HUES6 (cell line): Measurements from ENCODE around the gene PHRF1.

Experiments
- H3K27ac ChIP-seq: 2 replicates; pipeline ENCODE4 v1.7.0; 2013; ENCODE audit warnings: low read depth, mild to moderate bottlenecking, low read length, inconsistent platforms
- H3K27me3 ChIP-seq: 2 replicates; pipeline ENCODE4 v1.6.1; 2013; ENCODE audit warnings: low read length; ENCODE audit not compliant: control insufficient read depth, insufficient read depth
- H3K36me3 ChIP-seq: 2 replicates; pipeline ENCODE4 v1.6.1; 2013; ENCODE audit warnings: low read length; ENCODE audit not compliant: control insufficient read depth, insufficient read depth
- H3K4me1 ChIP-seq: 2 replicates; pipeline ENCODE4 v1.6.1; 2013; ENCODE audit warnings: low read length; ENCODE audit not compliant: control insufficient read depth, insufficient read depth
- H3K4me3 ChIP-seq: 2 replicates; pipeline ENCODE4 v1.5.1; 2013; ENCODE audit warnings: low read depth, low read length
- H3K9ac ChIP-seq: one replicate; pipeline ENCODE4 v1.6.1; 2013; ENCODE audit warnings: mild to moderate bottlenecking, low read length
- H3K9me3 ChIP-seq: 2 replicates; pipeline ENCODE4 v1.6.1; 2013; ENCODE audit warnings: low read depth, low read length; ENCODE audit not compliant: control insufficient read depth, insufficient read depth

Gene PHRF1

DNA sequence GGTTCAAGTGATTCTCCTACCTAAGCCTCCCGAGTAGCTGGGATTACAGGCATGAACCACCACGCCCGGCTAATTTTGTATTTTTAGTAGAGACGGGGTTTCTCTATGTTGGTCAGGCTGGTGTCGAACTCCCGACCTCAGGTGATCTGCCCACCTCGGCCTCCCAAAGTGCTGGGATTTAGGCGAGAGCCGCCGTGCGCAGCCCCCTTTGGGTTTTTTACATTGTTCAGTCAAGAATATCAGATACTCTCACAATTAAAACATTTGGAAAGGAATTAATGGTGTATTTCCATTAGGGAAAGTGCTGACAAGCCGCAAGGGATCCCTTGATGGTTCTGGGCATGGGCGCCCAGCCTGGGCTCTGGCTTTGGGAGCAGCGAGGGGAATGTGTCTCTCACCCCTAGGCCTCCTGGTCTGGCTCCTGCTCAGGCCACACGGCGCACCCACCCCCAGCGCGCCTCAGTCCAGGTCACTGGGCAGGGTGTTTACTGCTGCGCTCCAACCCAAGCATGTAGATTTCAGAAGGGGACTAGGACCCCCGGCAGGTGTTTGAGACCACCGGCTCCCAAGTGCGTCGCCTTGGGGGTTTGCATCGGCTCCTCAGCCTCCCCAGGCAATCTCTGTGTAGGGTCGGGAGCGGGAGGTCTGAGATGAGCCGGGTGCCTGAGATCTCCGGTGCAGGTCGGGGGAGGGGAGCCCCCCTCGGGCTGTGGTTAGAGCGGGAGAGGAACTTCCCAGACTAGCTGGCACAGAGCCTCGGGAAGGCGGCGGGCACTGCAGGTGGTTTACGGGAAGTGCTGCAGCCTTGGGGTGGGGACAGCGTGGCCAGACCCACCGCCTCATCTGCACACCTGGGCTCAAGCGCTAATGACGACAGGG lies 40.3 kb downstream of the PHRF1 start:
- H3K36me3 ChIP-seq: peaks cover 25% of the 10 kb centered on the region
- peak overlapping the region; percentile 78 for H3K9ac ChIP-seq

DNA sequence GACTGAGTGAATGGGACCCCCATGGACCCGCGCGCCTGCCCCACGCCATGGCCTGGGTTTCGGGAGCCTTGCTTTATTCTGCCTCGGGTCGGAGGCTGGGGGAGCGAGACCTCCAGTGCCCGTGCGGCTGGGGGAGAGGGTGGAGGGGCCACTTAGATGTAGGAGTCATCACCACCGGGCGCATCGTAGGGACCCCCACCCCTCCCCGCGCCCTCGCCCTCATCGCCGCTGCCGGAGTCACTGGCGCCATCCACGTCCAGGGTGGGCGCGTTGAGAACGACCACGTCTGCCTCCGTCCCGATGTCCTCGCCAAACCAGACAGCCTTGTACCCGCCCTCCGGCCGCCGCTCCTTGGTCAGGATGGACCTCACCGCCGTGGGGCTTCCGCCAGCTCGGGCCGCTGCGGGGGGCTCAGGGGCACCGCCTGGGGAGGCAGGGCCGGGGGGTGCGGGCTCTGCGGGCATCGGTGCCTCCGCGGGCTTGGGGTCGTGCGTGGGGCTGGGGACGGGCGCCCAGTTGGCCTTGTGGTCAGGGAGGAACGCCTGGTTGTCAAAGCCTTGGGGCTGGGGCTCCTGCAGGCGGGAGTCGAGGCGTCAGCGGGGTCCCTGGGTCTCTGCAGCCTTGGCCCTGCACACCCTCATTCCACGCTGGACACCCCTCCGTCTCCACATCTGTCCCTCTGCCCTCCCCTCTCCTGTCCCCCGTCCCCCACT lies 41.1 kb downstream of the PHRF1 start:
- Histone ChIP-seq H3K36me3 (peaks cover 17% of the 10 kb centered on the region), H3K9ac (no peak overlapping the region)

More for the DNA sequence above, 40.3 kb downstream of the PHRF1 start:
- Histone ChIP-seq H3K4me3 (peak overlapping the region; percentile 63; the same call in 1 of the 2 replicates), H3K4me1 (peaks cover 16% of the 10 kb centered on the region; the same call in 1 of the 2 replicates), H3K27ac (no peak overlapping the region), H3K27me3 (no peaks in the 10 kb centered on the region), H3K9me3 (no peaks in the 10 kb centered on the region)

GRCh38 chr11:617912-618682 lies 41.8 kb downstream of the PHRF1 start:
- Histone ChIP-seq H3K36me3 (peaks cover 10% of the 10 kb centered on the region; the same call in 1 of the 2 replicates), H3K9me3 (no peaks in the 10 kb centered on the region), H3K4me1 (peaks cover 16% of the 10 kb centered on the region; the same call in 1 of the 2 replicates), H3K9ac (no peak overlapping the region), H3K27me3 (no peaks in the 10 kb centered on the region), H3K4me3 (no peak overlapping the region), H3K27ac (no peak overlapping the region)

More for the DNA sequence above, 41.1 kb downstream of the PHRF1 start:
- Histone ChIP-seq H3K27me3 (no peaks in the 10 kb centered on the region), H3K27ac (no peak overlapping the region), H3K9me3 (no peaks in the 10 kb centered on the region), H3K4me1 (peaks cover 16% of the 10 kb centered on the region; the same call in 1 of the 2 replicates), H3K4me3 (no peak overlapping the region)

DNA sequence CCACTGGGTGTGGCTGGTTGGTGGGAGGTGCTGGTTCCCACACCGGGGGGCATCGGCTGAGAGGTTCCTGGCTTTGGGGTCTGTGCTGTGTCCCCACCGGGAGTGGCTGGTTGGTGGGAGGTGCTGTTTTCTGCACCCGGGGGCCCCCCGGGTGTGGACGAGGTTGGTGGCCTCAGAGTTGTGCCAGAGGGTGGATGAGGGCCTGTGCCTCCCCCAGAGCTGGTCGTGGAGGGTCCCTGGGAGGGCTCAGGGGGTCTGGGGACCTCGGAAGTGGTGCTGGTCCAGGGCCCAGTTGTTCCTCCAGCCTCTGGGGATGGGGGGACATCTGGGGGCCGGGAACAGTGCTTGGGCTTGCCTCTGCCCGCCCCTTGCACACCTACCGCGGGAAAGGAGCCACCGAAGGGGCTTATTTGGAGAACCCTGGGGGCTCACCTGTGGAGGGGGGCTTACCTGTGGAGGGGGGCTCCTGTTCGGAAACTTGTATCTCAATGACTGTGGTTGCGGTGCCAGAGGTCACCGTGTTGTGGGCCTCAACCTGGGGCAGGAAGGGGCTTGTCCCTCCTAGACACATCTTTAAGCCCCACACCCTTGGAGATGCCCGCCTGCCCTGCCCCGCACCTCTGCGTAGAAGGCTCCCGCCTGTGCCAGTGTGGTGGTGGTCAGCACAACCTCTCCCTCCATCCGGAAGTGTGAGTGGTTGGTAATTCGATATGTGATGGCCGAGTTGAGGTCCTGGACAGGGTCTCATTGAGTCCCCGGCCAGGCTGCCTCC lies 42.8 kb downstream of the PHRF1 start:
- no peak overlapping the region for H3K4me3 ChIP-seq
- no peaks in the 10 kb centered on the region for H3K9me3 ChIP-seq
- H3K36me3 ChIP-seq: peaks cover 7% of the 10 kb centered on the region; the same call in 1 of the 2 replicates
- no peak overlapping the region for H3K27ac ChIP-seq
- H3K9ac ChIP-seq: no peak overlapping the region
- H3K4me1 ChIP-seq: peaks cover 13% of the 10 kb centered on the region; the same call in 1 of the 2 replicates
- H3K27me3 ChIP-seq: no peaks in the 10 kb centered on the region

DNA sequence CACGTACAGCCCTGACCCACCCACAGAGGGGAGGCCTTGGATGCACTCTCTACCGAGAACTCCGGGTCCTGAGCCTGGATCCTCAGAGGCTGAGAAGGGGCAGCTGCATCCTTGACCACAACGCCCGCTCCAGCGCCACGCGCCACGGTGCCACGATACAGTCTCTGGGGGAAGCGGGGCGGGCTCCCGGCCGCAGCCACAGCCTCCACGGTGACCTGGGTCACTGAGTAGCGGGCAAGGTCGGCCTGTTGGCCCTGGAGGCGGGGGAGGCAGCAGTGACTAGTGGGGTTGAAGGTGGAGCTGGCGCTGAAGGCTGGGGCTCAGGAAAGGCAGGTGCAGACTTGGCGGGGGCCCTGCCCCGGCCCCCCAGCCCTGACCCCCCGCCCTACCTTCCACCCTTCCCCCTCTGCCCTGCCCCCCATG lies 43.4 kb downstream of the PHRF1 start:
- Histone ChIP-seq H3K4me3 (no peak overlapping the region), H3K36me3 (peaks cover 7% of the 10 kb centered on the region; the same call in 1 of the 2 replicates), H3K27me3 (no peaks in the 10 kb centered on the region), H3K9me3 (no peaks in the 10 kb centered on the region), H3K4me1 (peaks cover 7% of the 10 kb centered on the region; the same call in 1 of the 2 replicates), H3K27ac (no peak overlapping the region), H3K9ac (no peak overlapping the region)

GRCh38 chr11:620201-620600 lies 43.9 kb downstream of the PHRF1 start:
- H3K9ac ChIP-seq: no peak overlapping the region
- no peaks in the 10 kb centered on the region for H3K27me3 ChIP-seq
- H3K9me3 ChIP-seq: no peaks in the 10 kb centered on the region
- H3K4me1 ChIP-seq: peaks cover 5% of the 10 kb centered on the region; the same call in 1 of the 2 replicates
- no peak overlapping the region for H3K27ac ChIP-seq
- H3K4me3 ChIP-seq: no peak overlapping the region
- 0 out of 2 replicates have a peak, but pooled peaks cover 7% of the 10 kb centered on the region for H3K36me3 ChIP-seq

DNA sequence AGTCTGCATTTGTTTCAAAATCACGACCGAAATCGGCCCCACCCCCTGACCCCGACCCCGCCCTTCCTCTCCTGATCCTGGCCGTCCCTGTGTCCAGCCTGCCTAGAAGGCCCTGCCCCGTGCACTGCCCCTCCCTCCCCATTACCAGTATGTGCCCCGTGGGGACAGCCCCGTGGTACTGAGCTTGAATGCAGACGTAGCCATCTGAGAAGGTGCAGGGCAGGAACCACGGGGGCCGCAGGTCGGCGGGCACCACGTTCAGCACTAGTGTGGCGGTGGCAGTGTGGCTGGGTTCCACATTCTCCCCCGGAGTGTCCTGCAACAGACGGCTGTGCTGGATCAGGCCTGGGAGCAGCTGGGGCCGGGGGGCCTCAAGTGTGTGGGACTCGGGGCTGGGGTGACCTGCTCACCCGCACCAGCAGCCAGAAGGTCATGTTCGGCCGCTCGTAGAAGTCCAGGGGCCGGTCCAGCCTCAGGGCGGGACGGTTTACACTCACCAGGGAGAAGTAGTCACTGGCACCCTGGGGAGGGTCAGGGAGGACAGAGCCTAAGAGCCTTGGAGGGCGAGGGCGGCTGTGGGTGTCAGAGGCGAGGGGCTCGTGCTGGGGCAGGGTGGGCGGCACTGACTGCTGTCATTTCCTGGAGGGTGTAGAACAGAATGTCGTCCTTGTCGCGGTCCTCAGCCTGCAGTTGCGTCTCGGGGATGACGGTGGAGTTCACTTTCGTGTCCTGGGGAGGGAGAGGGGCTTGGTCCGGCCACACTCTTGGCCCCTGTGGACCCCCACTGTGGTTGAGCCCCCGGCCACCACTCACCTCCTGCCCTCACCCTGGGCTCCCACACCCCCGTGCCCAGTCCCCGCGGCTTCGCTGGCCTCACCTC lies 44.9 kb downstream of the PHRF1 start:
- 0 out of 2 replicates have a peak, but pooled peaks cover 7% of the 10 kb centered on the region for H3K36me3 ChIP-seq
- H3K9ac ChIP-seq: no peak overlapping the region
- H3K4me3 ChIP-seq: no peak overlapping the region
- no peak overlapping the region for H3K27ac ChIP-seq
- H3K9me3 ChIP-seq: no peaks in the 10 kb centered on the region
- H3K27me3 ChIP-seq: no peaks in the 10 kb centered on the region
- 0 out of 2 replicates have a peak, but pooled peaks cover 3% of the 10 kb centered on the region for H3K4me1 ChIP-seq

- Histone ChIP-seq H3K4me1 (0 out of 2 replicates have a peak, but pooled peaks cover 3% of the 10 kb centered on the region), H3K27me3 (no peaks in the 10 kb centered on the region), H3K9me3 (no peaks in the 10 kb centered on the region), H3K4me3 (no peak overlapping the region), H3K9ac (no peak overlapping the region), H3K36me3 (0 out of 2 replicates have a peak, but pooled peaks cover 7% of the 10 kb centered on the region), H3K27ac (no peak overlapping the region)
Observed at GRCh38 chr11:621838-622237, 45.6 kb downstream of the PHRF1 start.

DNA sequence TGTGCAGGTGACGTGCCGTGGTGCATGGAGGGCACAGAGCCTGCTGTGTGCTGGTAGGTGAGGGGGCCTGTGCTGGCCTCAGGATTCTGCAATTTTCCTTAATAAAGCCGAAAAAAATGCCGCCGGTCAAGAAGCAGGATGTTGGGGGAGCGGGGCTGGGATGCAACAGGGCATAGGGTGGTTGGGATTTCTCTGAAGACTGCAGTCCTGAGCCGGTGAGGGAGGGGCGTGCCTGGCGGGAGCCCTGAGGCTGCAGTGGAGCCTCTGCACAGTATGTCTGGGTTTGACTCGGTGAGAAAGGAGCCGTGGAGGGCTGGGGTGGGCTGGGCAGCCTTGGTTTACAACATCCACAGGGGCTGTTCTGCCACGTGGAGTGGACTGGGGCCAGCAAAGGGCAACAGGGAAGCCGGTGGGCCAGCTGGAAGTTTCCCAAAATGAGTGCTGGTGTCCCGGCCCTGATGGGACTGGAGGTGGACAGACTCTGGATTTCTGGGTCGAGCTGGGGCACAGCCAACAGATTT lies 47.1 kb downstream of the PHRF1 start:
- Histone ChIP-seq H3K27ac (no peak overlapping the region), H3K4me3 (no peak overlapping the region), H3K27me3 (peaks cover 5% of the 10 kb centered on the region; the same call in 1 of the 2 replicates), H3K4me1 (0 out of 2 replicates have a peak, but pooled peaks cover 3% of the 10 kb centered on the region), H3K9ac (no peak overlapping the region), H3K36me3 (peaks cover 2% of the 10 kb centered on the region; the same call in 1 of the 2 replicates), H3K9me3 (no peaks in the 10 kb centered on the region)
